Stimulated activated naive CD8-positive, alpha-beta T cell treated with anti-CD3 and anti-CD28 coated beads, Interleukin-15, amount 100 ng/mL, for 72 hours (primary cell): Measurements from ENCODE around the gene CNFN.

Source experiments
- ATAC-seq: fragments of 150-1000 bp; cut with Tn5 transposase; 2 replicates; pipeline ENCODE4 v1.10.0; 2021; ENCODE audit warnings: mild to moderate bottlenecking, moderate library complexity
- DNase-seq, 2 donors: peaks; one replicate each; pipeline ENCODE4 v3.0.0; 2021 to 2022
- H3K27ac Mint-ChIP-seq, 2 donors: one replicate each; pipeline ENCODE4 v1.8.0; 2022; ENCODE audit warnings: mild to moderate bottlenecking in 2 of 2, mixed read lengths in 2 of 2, moderate library complexity in 2 of 2
- H3K27me3 Mint-ChIP-seq: one replicate; pipeline ENCODE4 v1.8.0; 2022; ENCODE audit warnings: mixed read lengths
- H3K4me1 Mint-ChIP-seq: one replicate; pipeline ENCODE4 v1.8.0; 2022; ENCODE audit warnings: mild to moderate bottlenecking, mixed read lengths
- H3K4me3 Mint-ChIP-seq, 2 donors: one replicate each; pipeline ENCODE4 v1.8.0; 2022; ENCODE audit warnings: mild to moderate bottlenecking in 2 of 2, mixed read lengths in 2 of 2, moderate library complexity in 1 of 2
- H3K9me3 Mint-ChIP-seq, 2 donors: one replicate each; pipeline ENCODE4 v1.8.0; 2022; ENCODE audit warnings: mixed read lengths in 2 of 2

CNFN gene

GRCh38 chr19:42420055-42420544 lies 30.0 kb upstream of the CNFN start:
- Mint-ChIP-seq H3K27ac (no peak overlapping the region), H3K4me1 (peaks cover 44% of the 10 kb centered on the region), H3K4me3 (no peak overlapping the region), H3K27me3 (no peaks in the 10 kb centered on the region), H3K9me3 (no peaks in the 10 kb centered on the region)
- DNase-seq (peak; percentile 74 to 81), ATAC-seq (peak; percentile 64)

DNA sequence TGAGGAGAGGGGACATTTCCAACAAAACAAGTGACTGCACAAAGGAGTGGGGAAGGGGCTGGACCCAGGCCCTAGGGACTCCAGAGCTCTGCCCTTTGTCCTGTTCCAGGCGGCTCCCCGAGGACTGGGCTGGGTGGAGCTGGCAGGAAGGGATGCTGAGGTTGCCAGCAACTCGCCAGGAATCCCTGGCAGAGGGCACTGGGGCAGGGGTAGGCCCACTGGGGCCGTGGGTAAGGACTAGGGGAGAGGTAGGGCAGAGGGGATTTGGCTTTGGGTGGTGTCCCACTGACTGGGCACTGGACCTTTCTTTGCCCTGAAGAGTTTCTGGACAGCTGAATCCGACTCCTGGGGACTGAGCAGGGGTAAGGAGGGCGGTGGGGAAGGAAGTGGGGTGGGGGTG lies 29.2 kb upstream of the CNFN start:
- no peak for ATAC-seq
- Mint-ChIP-seq H3K4me3 (no peak overlapping the region), H3K4me1 (peaks cover 41% of the 10 kb centered on the region), H3K27ac (no peak overlapping the region), H3K9me3 (no peaks in the 10 kb centered on the region), H3K27me3 (no peaks in the 10 kb centered on the region)
- DNase-seq: no peak

DNA sequence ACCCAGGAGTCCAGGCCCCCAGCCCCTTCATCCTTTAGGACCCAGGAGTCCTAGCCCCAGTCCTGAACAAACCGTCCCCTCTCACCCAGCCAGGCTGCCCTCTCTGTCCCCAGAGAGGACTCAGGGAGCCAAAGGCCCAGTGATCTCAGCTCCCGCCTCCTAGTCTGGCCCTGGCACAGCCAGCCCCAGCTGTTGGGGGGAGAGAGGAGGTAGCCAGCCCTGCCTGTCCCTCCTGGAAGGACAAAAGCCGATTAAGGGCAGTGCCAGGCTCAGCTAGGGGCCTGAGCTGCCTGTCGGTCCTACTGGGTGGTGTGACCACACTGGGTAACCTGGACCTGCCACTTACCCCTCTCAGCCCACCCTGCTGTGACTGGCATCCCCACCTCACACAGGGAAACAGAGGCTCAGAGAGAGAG lies 22.6 kb upstream of the CNFN start:
- ATAC-seq (no peak), DNase-seq (no peak)
- no peak overlapping the region for H3K27ac Mint-ChIP-seq
- H3K9me3 Mint-ChIP-seq: no peaks in the 10 kb centered on the region
- peaks cover 6% of the 10 kb centered on the region for H3K4me1 Mint-ChIP-seq
- no peak overlapping the region for H3K4me3 Mint-ChIP-seq
- H3K27me3 Mint-ChIP-seq: no peaks in the 10 kb centered on the region

DNA sequence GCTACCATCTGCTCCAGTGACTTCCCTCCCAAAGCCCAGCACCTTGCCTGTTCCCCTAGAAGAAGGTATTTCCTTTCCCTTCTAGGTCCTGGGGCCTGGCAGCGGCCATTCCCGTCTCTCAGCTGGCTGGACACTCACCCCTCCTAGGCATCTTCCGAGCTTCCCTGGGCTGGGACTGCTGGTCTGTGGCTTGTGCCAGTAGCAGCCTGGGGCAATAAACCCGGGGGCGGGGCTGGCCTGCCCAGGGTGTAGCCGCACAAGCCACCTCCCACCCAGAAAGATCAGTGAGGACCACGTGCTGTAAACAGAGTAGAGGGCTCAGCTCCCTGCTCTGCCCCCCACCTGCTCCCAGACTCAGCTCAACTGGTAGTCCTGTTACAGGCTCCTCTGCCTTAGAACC lies 22.1 kb upstream of the CNFN start:
- Mint-ChIP-seq H3K27ac (peak overlapping the region in 1 of 2 donors; percentile 55), H3K4me1 (peaks cover 6% of the 10 kb centered on the region), H3K4me3 (peak overlapping the region in 1 of 2 donors; percentile 19), H3K9me3 (no peaks in the 10 kb centered on the region), H3K27me3 (no peaks in the 10 kb centered on the region)
- no peak for ATAC-seq
- no peak for DNase-seq

GRCh38 chr19:42411581-42412178 lies 21.6 kb upstream of the CNFN start:
- no peak overlapping the region for H3K4me3 Mint-ChIP-seq
- DNase-seq: no peak
- peaks cover 6% of the 10 kb centered on the region for H3K4me1 Mint-ChIP-seq
- no peaks in the 10 kb centered on the region for H3K9me3 Mint-ChIP-seq
- no peaks in the 10 kb centered on the region for H3K27me3 Mint-ChIP-seq
- ATAC-seq: no peak
- H3K27ac Mint-ChIP-seq: peak overlapping the region in 1 of 2 donors; percentile 90

- H3K27ac Mint-ChIP-seq: no peak overlapping the region
- DNase-seq (no peak), ATAC-seq (no peak)
- no peak overlapping the region for H3K4me3 Mint-ChIP-seq
- H3K4me1 Mint-ChIP-seq: peaks cover 6% of the 10 kb centered on the region
- no peaks in the 10 kb centered on the region for H3K9me3 Mint-ChIP-seq
- no peaks in the 10 kb centered on the region for H3K27me3 Mint-ChIP-seq
These were observed 20.3 kb upstream of the CNFN start for GRCh38 chr19:42410371-42410770.

DNA sequence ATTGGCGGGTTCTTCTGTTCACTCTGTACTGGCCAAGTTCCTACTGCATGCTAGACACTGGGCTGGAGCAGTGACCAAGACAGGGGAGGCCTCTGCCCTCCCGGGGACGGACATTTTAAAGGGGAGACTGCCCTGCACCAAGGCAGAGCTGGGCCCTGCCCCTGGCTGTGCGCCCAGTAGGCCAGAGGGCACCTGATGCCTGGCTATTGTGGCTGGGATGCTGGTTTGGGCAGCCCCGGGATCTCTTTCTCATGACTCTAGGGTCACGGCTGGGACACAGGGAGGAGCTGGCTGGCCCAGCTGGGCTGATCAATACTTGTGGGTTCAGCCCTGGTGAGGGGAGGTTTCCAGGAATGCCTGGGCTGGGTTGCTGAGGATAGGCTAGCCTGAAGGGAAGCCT lies 19.4 kb upstream of the CNFN start:
- Mint-ChIP-seq H3K4me1 (peaks cover 6% of the 10 kb centered on the region), H3K27me3 (no peaks in the 10 kb centered on the region), H3K27ac (peak overlapping the region in 1 of 2 donors; percentile 24), H3K9me3 (no peaks in the 10 kb centered on the region), H3K4me3 (no peak overlapping the region)
- DNase-seq (no peak), ATAC-seq (no peak)

DNA sequence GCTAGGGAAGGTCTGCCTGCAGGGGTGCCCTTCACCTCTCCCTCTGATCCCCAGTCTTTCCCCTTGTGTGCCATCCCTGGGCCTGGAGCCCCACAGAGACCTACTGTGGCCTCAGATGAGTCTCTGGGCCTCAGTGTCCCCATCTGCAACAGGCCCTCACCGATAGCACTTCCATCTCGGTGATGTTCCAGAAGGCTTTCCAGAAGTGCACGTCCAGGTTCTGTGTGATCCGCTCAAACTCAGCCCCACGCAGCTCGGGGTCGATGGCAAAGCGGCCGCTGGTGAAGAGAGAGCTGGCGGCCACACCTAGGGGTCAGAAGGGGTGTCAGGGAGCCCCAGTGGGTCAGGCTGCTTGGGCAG lies 17.7 kb upstream of the CNFN start:
- Mint-ChIP-seq H3K4me3 (no peak overlapping the region), H3K27me3 (no peaks in the 10 kb centered on the region), H3K9me3 (no peaks in the 10 kb centered on the region), H3K4me1 (peaks cover 10% of the 10 kb centered on the region), H3K27ac (no peak overlapping the region)
- no peak for DNase-seq
- ATAC-seq: no peak

DNA sequence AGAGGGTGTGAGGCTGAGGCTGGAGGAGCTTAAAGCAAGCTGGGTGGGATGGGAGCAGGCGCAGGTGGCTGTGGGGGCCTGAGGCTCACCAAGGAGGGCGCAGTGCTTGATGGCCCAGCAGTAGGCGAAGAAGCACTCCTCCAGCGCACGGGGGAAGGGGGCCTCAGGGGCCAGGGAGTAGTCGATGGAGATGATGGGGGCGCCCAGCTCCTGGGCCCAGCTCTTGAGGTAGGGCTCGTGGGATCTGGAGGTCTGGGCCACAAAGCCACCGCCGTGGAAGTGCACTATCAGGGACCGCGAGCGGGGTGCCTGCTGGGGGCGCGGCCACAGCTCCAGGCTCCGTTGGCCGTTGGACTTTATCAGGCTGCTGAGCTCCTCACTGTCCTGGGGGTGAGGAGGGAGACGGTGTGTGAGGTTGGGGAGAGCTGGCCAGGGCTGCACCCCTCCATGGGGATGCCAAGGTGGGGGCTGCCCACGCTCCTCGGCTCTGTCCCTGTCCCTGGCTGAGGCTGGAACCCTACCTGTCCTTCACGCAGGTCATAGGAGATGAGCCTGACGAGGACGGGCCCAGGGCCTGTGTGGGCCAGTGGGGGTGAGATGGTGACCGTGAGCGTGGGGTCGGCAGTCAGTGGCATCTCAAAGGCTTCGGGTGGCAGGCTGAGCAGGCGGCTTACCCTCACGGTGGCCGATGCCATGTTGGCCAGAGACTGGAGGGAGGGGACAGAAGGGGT lies 17.2 kb upstream of the CNFN start:
- Mint-ChIP-seq H3K4me1 (peaks cover 14% of the 10 kb centered on the region), H3K9me3 (no peaks in the 10 kb centered on the region), H3K4me3 (peak overlapping the region in 1 of 2 donors; percentile 7), H3K27me3 (no peaks in the 10 kb centered on the region), H3K27ac (no peak overlapping the region)
- DNase-seq: no peak
- no peak for ATAC-seq

GRCh38 chr19:42406111-42406510 lies 16.0 kb upstream of the CNFN start:
- Mint-ChIP-seq H3K4me1 (peaks cover 21% of the 10 kb centered on the region), H3K9me3 (no peaks in the 10 kb centered on the region), H3K27me3 (no peaks in the 10 kb centered on the region), H3K27ac (peak overlapping the region in 1 of 2 donors; percentile 92), H3K4me3 (no peak overlapping the region)
- no peak for ATAC-seq
- no peak for DNase-seq

GRCh38 chr19:42403586-42403985 lies 13.5 kb upstream of the CNFN start:
- no peaks in the 10 kb centered on the region for H3K9me3 Mint-ChIP-seq
- no peak overlapping the region for H3K27ac Mint-ChIP-seq
- ATAC-seq: no peak
- no peaks in the 10 kb centered on the region for H3K27me3 Mint-ChIP-seq
- no peak overlapping the region for H3K4me3 Mint-ChIP-seq
- DNase-seq: no peak
- peaks cover 45% of the 10 kb centered on the region for H3K4me1 Mint-ChIP-seq

DNA sequence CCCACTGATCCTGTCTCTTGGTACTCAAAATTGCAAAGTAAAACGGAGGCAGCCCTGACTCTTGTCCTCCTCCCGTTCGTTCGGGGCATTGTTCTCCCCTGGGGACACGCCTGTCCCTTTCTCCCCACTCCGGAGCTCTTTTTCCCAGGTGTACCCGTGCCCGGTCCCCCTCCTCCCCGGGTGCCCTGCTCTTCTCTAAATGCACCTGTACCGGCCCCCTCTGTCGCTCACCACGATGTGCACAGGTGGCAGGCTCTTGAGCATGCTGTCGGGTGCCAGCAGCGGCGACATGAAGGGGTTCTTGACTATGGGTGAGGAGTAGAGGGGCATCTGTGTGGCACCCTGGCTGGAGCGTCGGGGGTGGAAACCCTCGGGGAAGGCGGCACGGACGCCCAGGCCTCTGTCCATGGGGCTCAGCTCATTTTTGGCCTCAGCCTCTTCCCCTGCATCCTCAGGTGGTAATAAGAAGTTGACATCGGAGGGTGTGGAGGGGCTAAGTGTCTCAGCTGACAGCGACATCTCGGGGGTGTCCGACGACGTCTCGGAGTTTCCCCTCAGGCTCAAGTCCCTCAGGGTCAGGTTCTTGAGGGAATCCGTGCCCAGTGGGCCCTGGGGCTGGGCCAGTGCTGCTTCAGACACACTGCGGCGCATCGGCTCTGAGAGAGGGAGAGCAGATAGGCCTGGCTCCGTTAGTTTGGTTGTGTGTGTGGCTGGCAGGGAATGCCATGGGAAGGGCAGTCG lies 12.4 kb upstream of the CNFN start:
- H3K9me3 Mint-ChIP-seq: no peaks in the 10 kb centered on the region

DNA sequence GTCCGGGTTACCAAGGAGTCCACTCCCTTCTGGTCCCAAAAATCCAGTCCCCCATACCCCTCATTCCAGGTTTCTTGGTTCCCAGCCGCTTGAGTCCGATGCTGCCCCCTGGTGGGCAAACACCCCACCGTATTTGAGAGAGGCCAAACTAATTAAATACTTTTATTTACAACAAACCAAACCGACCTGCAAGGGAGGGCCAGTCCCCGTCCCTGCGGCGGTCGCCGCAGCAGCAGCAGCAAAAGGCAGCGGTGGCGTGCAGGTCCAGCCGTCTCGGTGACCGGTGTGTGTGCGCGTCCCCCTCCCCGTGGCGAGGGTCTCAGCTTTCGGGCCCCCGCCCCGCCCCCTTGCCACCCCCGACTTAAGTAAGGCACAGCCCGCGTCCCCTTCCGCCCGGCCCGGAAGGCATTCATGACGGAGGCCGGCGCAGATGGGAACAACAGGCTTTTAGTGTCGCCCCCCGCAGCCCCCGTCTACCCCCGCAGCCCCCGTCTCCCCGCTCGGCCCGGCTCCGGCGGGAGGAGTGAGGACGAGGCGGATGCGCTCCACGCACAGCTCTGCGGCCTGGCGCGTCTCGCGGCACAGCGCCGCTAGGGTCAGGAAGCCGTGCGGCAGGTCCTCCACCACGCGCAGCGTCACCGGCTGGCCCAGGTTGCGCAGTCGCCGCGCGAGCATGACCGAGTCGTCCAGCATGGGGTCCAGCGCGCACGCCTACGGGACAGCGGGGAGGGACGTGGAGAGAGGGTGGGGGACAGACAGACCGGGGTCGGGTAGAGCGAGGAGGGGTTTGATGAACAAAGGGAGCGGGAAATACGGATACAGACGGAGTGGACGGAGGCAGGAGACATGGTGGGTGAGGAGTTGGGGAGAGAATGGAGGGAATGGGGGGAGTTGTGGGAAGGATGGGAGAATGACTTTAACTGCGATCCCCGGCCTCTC lies 11.5 kb upstream of the CNFN start:
- H3K4me1 Mint-ChIP-seq: peaks cover 59% of the 10 kb centered on the region
- ATAC-seq: peak; percentile 75
- peak; percentile 70 to 72 for DNase-seq
- H3K4me3 Mint-ChIP-seq: peak overlapping the region; percentile 85 to 89
- H3K9me3 Mint-ChIP-seq: no peaks in the 10 kb centered on the region
- peak overlapping the region in 1 of 2 donors; percentile 35 for H3K27ac Mint-ChIP-seq
- H3K27me3 Mint-ChIP-seq: no peaks in the 10 kb centered on the region

More for the DNA sequence above, 12.4 kb upstream of the CNFN start:
- ATAC-seq (peak; percentile 1), DNase-seq (no peak)
- H3K27ac Mint-ChIP-seq: peak overlapping the region in 1 of 2 donors; percentile 67
- peaks cover 52% of the 10 kb centered on the region for H3K4me1 Mint-ChIP-seq
- H3K4me3 Mint-ChIP-seq: peak overlapping the region; percentile 85 to 89
- no peaks in the 10 kb centered on the region for H3K27me3 Mint-ChIP-seq

GRCh38 chr19:42400404-42400803 lies 10.3 kb upstream of the CNFN start:
- Mint-ChIP-seq H3K9me3 (no peaks in the 10 kb centered on the region), H3K27ac (peak overlapping the region in 1 of 2 donors; percentile 93), H3K27me3 (no peaks in the 10 kb centered on the region), H3K4me3 (no peak overlapping the region), H3K4me1 (peaks cover 69% of the 10 kb centered on the region)
- DNase-seq (no peak), ATAC-seq (no peak)
